Measurements from ENCODE around the gene KIF18A. TPM values are rescaled to one million over a fixed set of nuclear protein-coding genes. Genes with fewer than 3 reads are reported as not detected.

KIF18A gene
- total RNA-seq, 1 experiment from 2014 or later = 117 TPM

DNA sequence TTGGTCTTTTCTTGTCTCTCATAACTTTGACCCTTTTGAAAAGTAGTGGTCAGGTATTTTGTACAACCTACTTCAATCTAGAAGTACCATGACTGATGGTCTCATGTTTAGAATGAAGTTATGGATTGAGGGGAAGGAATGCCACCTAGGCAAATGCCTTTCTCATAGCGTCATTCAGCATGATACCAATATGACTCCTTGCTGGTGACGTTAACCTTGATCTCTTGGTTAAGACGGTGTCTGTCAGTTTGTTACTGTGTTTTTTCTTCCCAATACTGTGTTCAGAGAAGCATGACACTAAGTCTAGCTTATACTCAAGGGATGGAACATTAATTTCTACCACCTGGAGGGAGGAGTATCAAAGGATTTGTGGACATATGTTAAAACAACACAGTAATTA, 130.9 kb downstream of the KIF18A start:
- no TSS peak for BruUV-seq (replicated peaks)
- ChIA-PET POLR2A (ENCODE audit: low non-redundant PET) (no interaction called here), CTCF (no interaction called here)
- no peak for DNase-seq (ENCODE audit: low spot score)
- Histone ChIP-seq H3K4me1 (ENCODE audit: insufficient read depth, low read length, poor library complexity, severe bottlenecking) (no peaks in the 10 kb centered on the region), H3K36me3 (ENCODE audit: insufficient read depth, low read length, poor library complexity, severe bottlenecking) (no peaks in the 10 kb centered on the region), H3K9me3 (ENCODE audit: low read depth, low read length, poor library complexity, severe bottlenecking) (no peaks in the 10 kb centered on the region), H3K4me3 (ENCODE audit: low read depth, low read length, poor library complexity, severe bottlenecking) (no peak overlapping the region), H3K27me3 (replicated peaks; ENCODE audit: insufficient read depth, low read depth, low read length, poor library complexity) (peaks cover 20% of the 10 kb centered on the region), H3K27ac (ENCODE audit: low read depth, low read length, poor library complexity, severe bottlenecking) (no peak overlapping the region)
- TF ChIP-seq, protein P1, sequence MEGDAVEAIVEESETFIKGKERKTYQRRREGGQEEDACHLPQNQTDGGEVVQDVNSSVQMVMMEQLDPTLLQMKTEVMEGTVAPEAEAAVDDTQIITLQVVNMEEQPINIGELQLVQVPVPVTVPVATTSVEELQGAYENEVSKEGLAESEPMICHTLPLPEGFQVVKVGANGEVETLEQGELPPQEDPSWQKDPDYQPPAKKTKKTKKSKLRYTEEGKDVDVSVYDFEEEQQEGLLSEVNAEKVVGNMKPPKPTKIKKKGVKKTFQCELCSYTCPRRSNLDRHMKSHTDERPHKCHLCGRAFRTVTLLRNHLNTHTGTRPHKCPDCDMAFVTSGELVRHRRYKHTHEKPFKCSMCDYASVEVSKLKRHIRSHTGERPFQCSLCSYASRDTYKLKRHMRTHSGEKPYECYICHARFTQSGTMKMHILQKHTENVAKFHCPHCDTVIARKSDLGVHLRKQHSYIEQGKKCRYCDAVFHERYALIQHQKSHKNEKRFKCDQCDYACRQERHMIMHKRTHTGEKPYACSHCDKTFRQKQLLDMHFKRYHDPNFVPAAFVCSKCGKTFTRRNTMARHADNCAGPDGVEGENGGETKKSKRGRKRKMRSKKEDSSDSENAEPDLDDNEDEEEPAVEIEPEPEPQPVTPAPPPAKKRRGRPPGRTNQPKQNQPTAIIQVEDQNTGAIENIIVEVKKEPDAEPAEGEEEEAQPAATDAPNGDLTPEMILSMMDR (conservative IDR thresholded peaks at IDR 0.05; ENCODE audit: low read depth, low read length) = no peak
- TF ChIP-seq EZH2 (IDR thresholded peaks at IDR 0.05; ENCODE audit: borderline replicate concordance, low read depth, low read length, poor library complexity, severe bottlenecking) = no peak
- intact Hi-C loops (cut with micrococcal nuclease; ENCODE audit: unreplicated experiment) = no loop called here

DNA sequence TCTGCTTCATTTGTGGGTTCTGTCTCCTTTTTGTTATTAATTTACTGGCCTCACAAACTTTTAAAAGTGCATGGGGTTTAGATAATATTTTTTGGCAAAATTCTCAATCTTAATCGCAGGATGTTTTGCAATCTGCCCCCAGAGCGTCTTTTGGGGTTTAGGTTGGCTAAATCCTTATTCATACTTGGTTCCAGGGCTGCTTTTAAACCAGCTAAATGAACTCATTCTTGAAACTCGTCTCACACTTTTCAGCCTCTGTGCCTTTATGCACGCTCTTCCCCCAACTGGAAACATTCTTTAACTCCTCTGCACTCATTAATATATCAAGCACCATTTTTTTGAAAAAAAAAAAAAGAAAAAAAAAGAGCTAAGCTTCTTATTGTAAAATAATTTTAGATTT, 131.7 kb downstream of the KIF18A start:
- peaks cover 20% of the 10 kb centered on the region for H3K27me3 ChIP-seq (replicated peaks; ENCODE audit: insufficient read depth, low read depth, low read length, poor library complexity)

DNA sequence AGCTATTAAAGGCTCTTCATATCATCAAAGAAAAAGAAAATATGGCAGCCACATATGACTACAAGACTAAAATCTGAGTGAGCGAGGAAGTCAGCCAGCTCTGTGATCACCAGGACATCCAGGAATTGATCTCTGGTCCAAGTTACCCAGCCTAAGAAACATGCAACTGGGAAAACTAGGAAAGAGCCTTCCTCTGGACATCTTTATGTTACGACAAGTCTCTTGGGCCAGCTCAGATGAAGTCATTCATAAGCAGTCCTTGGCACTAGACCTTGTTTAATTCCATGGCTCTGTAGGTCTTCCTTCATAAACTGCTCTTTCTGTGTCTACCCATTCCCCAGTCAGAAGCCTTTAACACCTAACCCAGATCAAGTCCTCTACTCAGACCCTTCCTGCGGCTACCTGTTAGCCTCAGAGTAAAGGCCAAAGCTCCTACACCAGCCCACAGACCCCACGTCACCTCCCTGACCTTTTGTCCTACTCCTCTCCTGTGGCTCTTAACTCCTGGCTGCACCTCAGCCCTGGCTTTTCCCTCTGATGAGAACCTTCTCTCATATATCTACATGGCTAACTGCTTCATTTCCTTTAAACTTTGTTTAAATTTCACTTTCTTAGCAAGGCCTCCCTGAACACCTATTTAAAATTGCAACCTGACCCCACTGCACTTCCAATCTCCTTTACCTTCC, 134.0 kb downstream of the KIF18A start:
- DNase-seq (ENCODE audit: low spot score) = no peak
- H3K9me3 ChIP-seq (ENCODE audit: low read depth, low read length, poor library complexity, severe bottlenecking) = no peaks in the 10 kb centered on the region
- no peaks in the 10 kb centered on the region for H3K36me3 ChIP-seq (ENCODE audit: insufficient read depth, low read length, poor library complexity, severe bottlenecking)
- no TSS peak for BruUV-seq (replicated peaks)
- peaks cover 39% of the 10 kb centered on the region for H3K27me3 ChIP-seq (replicated peaks; ENCODE audit: insufficient read depth, low read depth, low read length, poor library complexity)
- no peak overlapping the region for H3K4me3 ChIP-seq (ENCODE audit: low read depth, low read length, poor library complexity, severe bottlenecking)
- no peak for TF ChIP-seq EZH2 (IDR thresholded peaks at IDR 0.05; ENCODE audit: borderline replicate concordance, low read depth, low read length, poor library complexity, severe bottlenecking)
- TF ChIP-seq, protein P1 (conservative IDR thresholded peaks at IDR 0.05; ENCODE audit: low read depth, low read length) = no peak
- CTCF ChIA-PET = no interaction called here
- H3K4me1 ChIP-seq (ENCODE audit: insufficient read depth, low read length, poor library complexity, severe bottlenecking) = no peaks in the 10 kb centered on the region
- POLR2A ChIA-PET (ENCODE audit: low non-redundant PET) = no interaction called here
- H3K27ac ChIP-seq (ENCODE audit: low read depth, low read length, poor library complexity, severe bottlenecking) = no peak overlapping the region
- intact Hi-C loops (cut with micrococcal nuclease; ENCODE audit: unreplicated experiment) = no loop called here

More for the DNA sequence above, 131.7 kb downstream of the KIF18A start:
- DNase-seq (ENCODE audit: low spot score) = no peak
- intact Hi-C loops (cut with micrococcal nuclease; ENCODE audit: unreplicated experiment) = no loop called here
- Histone ChIP-seq H3K27ac (ENCODE audit: low read depth, low read length, poor library complexity, severe bottlenecking) (no peak overlapping the region), H3K36me3 (ENCODE audit: insufficient read depth, low read length, poor library complexity, severe bottlenecking) (no peaks in the 10 kb centered on the region), H3K9me3 (ENCODE audit: low read depth, low read length, poor library complexity, severe bottlenecking) (no peaks in the 10 kb centered on the region), H3K4me3 (ENCODE audit: low read depth, low read length, poor library complexity, severe bottlenecking) (no peak overlapping the region), H3K4me1 (ENCODE audit: insufficient read depth, low read length, poor library complexity, severe bottlenecking) (no peaks in the 10 kb centered on the region)
- TF ChIP-seq EZH2 (IDR thresholded peaks at IDR 0.05; ENCODE audit: borderline replicate concordance, low read depth, low read length, poor library complexity, severe bottlenecking) = no peak
- TF ChIP-seq, protein P1 (conservative IDR thresholded peaks at IDR 0.05; ENCODE audit: low read depth, low read length) = no peak
- no TSS peak for BruUV-seq (replicated peaks)
- CTCF ChIA-PET = no interaction called here
- POLR2A ChIA-PET (ENCODE audit: low non-redundant PET) = no interaction called here

All from A673 (cell line).